ENCODE measurements around the gene SPG11.

- no peak for TF ChIP-seq KDM5A (IDR thresholded peaks at IDR 0.05; ENCODE audit: borderline replicate concordance, low read length)
- TF ChIP-seq ZFP36L1 (CRISPR knock-in tag; IDR thresholded peaks at IDR 0.05), result no peak
- no peak for TF ChIP-seq RNF2 (conservative IDR thresholded peaks at IDR 0.05; ENCODE audit: low read depth)
- TF ChIP-seq, protein P1, sequence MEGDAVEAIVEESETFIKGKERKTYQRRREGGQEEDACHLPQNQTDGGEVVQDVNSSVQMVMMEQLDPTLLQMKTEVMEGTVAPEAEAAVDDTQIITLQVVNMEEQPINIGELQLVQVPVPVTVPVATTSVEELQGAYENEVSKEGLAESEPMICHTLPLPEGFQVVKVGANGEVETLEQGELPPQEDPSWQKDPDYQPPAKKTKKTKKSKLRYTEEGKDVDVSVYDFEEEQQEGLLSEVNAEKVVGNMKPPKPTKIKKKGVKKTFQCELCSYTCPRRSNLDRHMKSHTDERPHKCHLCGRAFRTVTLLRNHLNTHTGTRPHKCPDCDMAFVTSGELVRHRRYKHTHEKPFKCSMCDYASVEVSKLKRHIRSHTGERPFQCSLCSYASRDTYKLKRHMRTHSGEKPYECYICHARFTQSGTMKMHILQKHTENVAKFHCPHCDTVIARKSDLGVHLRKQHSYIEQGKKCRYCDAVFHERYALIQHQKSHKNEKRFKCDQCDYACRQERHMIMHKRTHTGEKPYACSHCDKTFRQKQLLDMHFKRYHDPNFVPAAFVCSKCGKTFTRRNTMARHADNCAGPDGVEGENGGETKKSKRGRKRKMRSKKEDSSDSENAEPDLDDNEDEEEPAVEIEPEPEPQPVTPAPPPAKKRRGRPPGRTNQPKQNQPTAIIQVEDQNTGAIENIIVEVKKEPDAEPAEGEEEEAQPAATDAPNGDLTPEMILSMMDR (CRISPR knock-in tag; IDR thresholded peaks at IDR 0.05), result no peak
Measured at GRCh38 chr15:44694416-44694815, 31.0 kb upstream of the SPG11 start.
